Fibroblast of lung (primary cell): Measurements from ENCODE around the gene IMPG1. TPM values are rescaled to one million over a fixed set of nuclear protein-coding genes. Genes with fewer than 3 reads are reported as not detected.

Experiments used
- DNase-seq, 2 donors: peaks; one replicate each; pipeline versions ENCODE4 v3.0.0 to v3.0.0-alpha.2; 2010; ENCODE audit warnings: low read depth in 2 of 2
- H2AFZ ChIP-seq: 2 replicates; pipeline ENCODE4 v1.5.1; 2012; ENCODE audit warnings: low read length, control low read depth, inconsistent platforms
- H3K27ac ChIP-seq: 2 replicates; pipeline ENCODE4 v1.5.1; 2011; ENCODE audit warnings: low read length, control low read depth; ENCODE audit not compliant: insufficient read depth
- H3K27me3 ChIP-seq: 2 replicates; pipeline ENCODE4 v1.5.1; 2011; ENCODE audit warnings: mild to moderate bottlenecking, low read length; ENCODE audit not compliant: control insufficient read depth, insufficient read depth
- H3K36me3 ChIP-seq: 2 replicates; pipeline ENCODE4 v1.5.1; 2011; ENCODE audit warnings: low read length; ENCODE audit not compliant: control insufficient read depth, insufficient read depth
- H3K4me1 ChIP-seq: 2 replicates; pipeline ENCODE4 v1.5.1; 2011; ENCODE audit warnings: low read length; ENCODE audit not compliant: control insufficient read depth, insufficient read depth; ENCODE audit errors: extremely low read depth
- H3K4me2 ChIP-seq: 2 replicates; pipeline ENCODE4 v1.5.1; 2011; ENCODE audit warnings: low read length, control low read depth; ENCODE audit not compliant: insufficient read depth; ENCODE audit errors: extremely low read depth
- H3K4me3 ChIP-seq, 4 experiments: fragments of 200-600 bp in 1 of 4; sonication (generic) in 1 of 4; replicated peaks in 1 of 4; 2 replicates each; pipeline ENCODE4 v1.5.1; 2011 to 2016; ENCODE audit warnings: low read length in 4 of 4, low read depth in 3 of 4, mild to moderate bottlenecking in 3 of 4, control low read depth in 2 of 4, inconsistent platforms in 1 of 4, mixed read lengths in 1 of 4; ENCODE audit not compliant: insufficient read depth in 1 of 4; ENCODE audit errors: control extremely low read depth in 1 of 4
- H3K79me2 ChIP-seq: 2 replicates; pipeline ENCODE4 v1.5.1; 2012; ENCODE audit warnings: mild to moderate bottlenecking, low read length, inconsistent platforms; ENCODE audit not compliant: control insufficient read depth, insufficient read depth
- H3K9ac ChIP-seq: 2 replicates; pipeline ENCODE4 v1.5.1; 2011; ENCODE audit warnings: mild to moderate bottlenecking, low read length, control low read depth; ENCODE audit not compliant: insufficient read depth
- H3K9me3 ChIP-seq: 2 replicates; pipeline ENCODE4 v1.5.1; 2012; ENCODE audit warnings: low read depth, low read length; ENCODE audit not compliant: control insufficient read depth, insufficient read depth
- H4K20me1 ChIP-seq: 2 replicates; pipeline ENCODE4 v1.5.1; 2011; ENCODE audit warnings: low read length; ENCODE audit not compliant: control insufficient read depth, insufficient read depth; ENCODE audit errors: extremely low read depth
- EZH2 ChIP-seq: IDR thresholded peaks from 2 replicates; pipeline ENCODE4 v1.5.1; 2012; ENCODE audit warnings: low read length, control low read depth, mild to moderate bottlenecking; ENCODE audit errors: missing control alignments
- polyA plus RNA-seq, 2 donors: library from polyadenylated mRNA; depleted of rRNA in 1 of 2; stranded (reverse) in 1 of 2; unstranded in 1 of 2; fragments of >200 nt; gene quantifications; 2 replicates each; pipeline ENCODE4 v1.2.1, GENCODE V29; 2011 to 2012; ENCODE audit warnings: missing spikeins in 1 of 2
- total RNA-seq: library from RNA; depleted of rRNA; stranded (reverse); fragments of >200 nt; gene quantifications from 2 replicates; pipeline ENCODE4 v1.2.1, GENCODE V29; 2014
- TF ChIP-seq, protein P1 (sequence below), 2 donors: IDR thresholded peaks in 1 of 2; conservative IDR thresholded peaks in 1 of 2; 1 replicate in 1 of 2; 2 replicates in 1 of 2; pipeline ENCODE4 v1.5.1; 2011 to 2012; ENCODE audit warnings: low read length in 2 of 2, control low read depth in 1 of 2, inconsistent platforms in 1 of 2, low read depth in 1 of 2, mild to moderate bottlenecking in 1 of 2

The IMPG1 gene
- total and polyA plus RNA-seq, 2 donors (not counting 1 experiment from before 2014, with no cell fraction given): 0.17 TPM; not detected in 1

DNA sequence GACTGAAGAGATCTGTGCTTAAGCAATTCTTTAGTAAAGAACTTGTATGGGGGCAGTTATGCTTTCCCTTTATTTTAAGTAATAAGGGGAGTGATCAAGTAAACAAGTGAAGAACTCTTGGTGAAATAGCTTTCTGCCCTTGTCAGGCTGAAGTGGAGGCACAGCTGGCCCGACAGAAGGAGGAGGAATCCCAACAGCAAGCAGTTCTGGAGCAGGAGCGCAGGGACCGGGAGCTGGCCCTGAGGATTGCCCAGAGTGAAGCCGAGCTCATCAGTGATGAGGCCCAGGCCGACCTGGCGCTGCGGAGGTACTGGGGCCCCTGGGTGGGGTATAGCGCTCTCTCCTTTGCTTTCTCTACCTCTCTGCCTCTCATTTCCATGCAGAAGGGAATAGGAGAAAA, 180.1 kb downstream of the IMPG1 start:
- Histone ChIP-seq H3K4me1 (no peaks in the 10 kb centered on the region), H3K4me2 (no peak overlapping the region), H2AFZ (no peak overlapping the region), H3K27me3 (no peaks in the 10 kb centered on the region), H3K27ac (no peak overlapping the region), H3K9me3 (no peaks in the 10 kb centered on the region), H3K4me3 (no peak overlapping the region), H3K9ac (no peak overlapping the region), H3K36me3 (no peaks in the 10 kb centered on the region), H4K20me1 (no peaks in the 10 kb centered on the region), H3K79me2 (no peaks in the 10 kb centered on the region)
- TF ChIP-seq, protein P1, sequence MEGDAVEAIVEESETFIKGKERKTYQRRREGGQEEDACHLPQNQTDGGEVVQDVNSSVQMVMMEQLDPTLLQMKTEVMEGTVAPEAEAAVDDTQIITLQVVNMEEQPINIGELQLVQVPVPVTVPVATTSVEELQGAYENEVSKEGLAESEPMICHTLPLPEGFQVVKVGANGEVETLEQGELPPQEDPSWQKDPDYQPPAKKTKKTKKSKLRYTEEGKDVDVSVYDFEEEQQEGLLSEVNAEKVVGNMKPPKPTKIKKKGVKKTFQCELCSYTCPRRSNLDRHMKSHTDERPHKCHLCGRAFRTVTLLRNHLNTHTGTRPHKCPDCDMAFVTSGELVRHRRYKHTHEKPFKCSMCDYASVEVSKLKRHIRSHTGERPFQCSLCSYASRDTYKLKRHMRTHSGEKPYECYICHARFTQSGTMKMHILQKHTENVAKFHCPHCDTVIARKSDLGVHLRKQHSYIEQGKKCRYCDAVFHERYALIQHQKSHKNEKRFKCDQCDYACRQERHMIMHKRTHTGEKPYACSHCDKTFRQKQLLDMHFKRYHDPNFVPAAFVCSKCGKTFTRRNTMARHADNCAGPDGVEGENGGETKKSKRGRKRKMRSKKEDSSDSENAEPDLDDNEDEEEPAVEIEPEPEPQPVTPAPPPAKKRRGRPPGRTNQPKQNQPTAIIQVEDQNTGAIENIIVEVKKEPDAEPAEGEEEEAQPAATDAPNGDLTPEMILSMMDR (conservative IDR thresholded peaks at IDR 0.05 in 1 of 2, IDR thresholded peaks at IDR 0.05 in 1 of 2; ENCODE audit: low read depth in 1 of 2, low read length in 2 of 2): no peak
- TF ChIP-seq EZH2: no peak
- DNase-seq: no peak

DNA sequence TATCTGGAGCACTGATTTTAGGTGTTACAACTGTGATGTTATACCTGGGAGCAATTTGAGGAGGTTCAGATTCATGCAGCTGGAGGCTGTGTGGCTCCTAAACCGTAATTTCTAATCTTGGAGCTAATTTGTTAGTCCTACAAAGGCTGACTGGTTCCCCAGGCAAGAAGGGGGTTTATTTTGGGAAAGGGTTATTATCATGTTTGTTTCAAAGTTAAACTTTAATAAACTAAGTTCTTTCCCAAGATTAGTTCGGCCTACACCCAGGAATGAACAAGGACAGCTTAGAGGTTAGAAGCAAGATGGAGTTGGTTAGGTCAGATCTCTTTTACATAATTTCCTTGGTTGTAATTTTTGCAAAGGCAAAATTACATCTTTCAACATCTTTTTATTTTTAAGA, 187.6 kb downstream of the IMPG1 start:
- Histone ChIP-seq H3K36me3 (no peaks in the 10 kb centered on the region), H3K4me3 (no peak overlapping the region), H3K9me3 (no peaks in the 10 kb centered on the region), H3K27me3 (no peaks in the 10 kb centered on the region), H3K79me2 (no peaks in the 10 kb centered on the region), H3K4me1 (peaks cover 3% of the 10 kb centered on the region), H2AFZ (no peak overlapping the region), H4K20me1 (no peaks in the 10 kb centered on the region), H3K27ac (no peak overlapping the region), H3K4me2 (no peak overlapping the region), H3K9ac (no peak overlapping the region)
- no peak for DNase-seq
- TF ChIP-seq, protein P1 (conservative IDR thresholded peaks at IDR 0.05 in 1 of 2, IDR thresholded peaks at IDR 0.05 in 1 of 2; ENCODE audit: low read depth in 1 of 2, low read length in 2 of 2): no peak
- no peak for TF ChIP-seq EZH2

DNA sequence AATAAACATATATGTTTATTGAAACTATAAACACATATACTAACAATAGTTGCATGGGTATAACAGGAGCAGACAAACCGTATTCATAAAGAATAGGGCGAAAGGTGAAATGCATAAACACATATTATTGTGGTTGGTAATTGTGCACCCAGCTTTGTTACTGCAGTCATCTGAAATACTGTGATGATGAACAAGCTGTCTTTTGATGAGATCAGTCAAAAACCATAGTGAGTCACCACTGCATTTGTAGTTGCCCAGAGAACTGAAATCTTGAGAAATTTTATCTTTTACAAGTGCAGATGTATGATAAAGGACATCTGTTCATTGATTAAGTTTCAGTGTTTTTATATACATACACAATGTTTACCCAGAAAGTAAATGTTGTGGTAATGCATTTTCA, 189.7 kb downstream of the IMPG1 start:
- H3K4me2 ChIP-seq: no peak overlapping the region
- H3K79me2 ChIP-seq: no peaks in the 10 kb centered on the region
- no peak overlapping the region for H3K4me3 ChIP-seq
- H3K36me3 ChIP-seq: no peaks in the 10 kb centered on the region
- no peak overlapping the region for H2AFZ ChIP-seq
- no peaks in the 10 kb centered on the region for H3K9me3 ChIP-seq
- H3K4me1 ChIP-seq: peaks cover 3% of the 10 kb centered on the region
- no peak overlapping the region for H3K9ac ChIP-seq
- H3K27me3 ChIP-seq: no peaks in the 10 kb centered on the region
- TF ChIP-seq, protein P1 (conservative IDR thresholded peaks at IDR 0.05 in 1 of 2, IDR thresholded peaks at IDR 0.05 in 1 of 2; ENCODE audit: low read depth in 1 of 2, low read length in 2 of 2): no peak
- no peak for TF ChIP-seq EZH2
- H3K27ac ChIP-seq: no peak overlapping the region
- H4K20me1 ChIP-seq: no peaks in the 10 kb centered on the region
- DNase-seq: peak; percentile 59 to 87
